HG02610 (cell line): ENCODE results near the gene SERPINC1.
"Not testable (repeated sequence)": the region's sequence is repeated elsewhere in the genome, so short reads cannot be mapped to it uniquely, and the experiment has no call there.

Source experiments
- ATAC-seq: cut with Tn5 transposase; IDR thresholded peaks from one replicate; pipeline ENCODE4 v1.9.1; 2021; ENCODE audit warnings: mild to moderate bottlenecking, moderate library complexity; ENCODE audit not compliant: unreplicated experiment

Gene SERPINC1

GRCh38 chr1:173863224-173864161 is 53.6 kb downstream of the SERPINC1 start:
- ATAC-seq = no peak

DNA sequence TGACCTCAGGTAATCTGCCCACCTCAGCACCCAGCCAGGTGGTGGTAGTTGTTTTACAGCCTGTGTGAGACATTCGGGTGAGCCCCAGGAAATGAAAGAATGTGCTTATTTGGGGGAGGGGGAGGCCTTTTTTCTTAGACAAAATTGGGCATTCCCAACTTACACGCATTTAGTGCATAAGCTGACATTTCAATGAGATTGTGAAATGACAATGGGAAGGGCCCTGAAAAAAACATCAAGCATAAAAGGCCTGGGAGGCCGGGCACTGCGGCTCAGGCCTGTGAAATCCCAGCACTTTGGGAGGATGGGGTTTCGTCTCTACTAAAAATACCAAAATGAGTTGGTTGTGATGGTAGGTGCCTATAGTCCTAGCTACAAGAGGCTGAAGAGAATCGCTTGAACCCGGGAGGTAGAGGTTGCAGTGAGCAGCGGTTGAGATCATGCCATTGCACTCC is 54.3 kb downstream of the SERPINC1 start:
- no peak for ATAC-seq

GRCh38 chr1:173862146-173862768 is 54.9 kb downstream of the SERPINC1 start:
- not testable (repeated sequence) for ATAC-seq

- ATAC-seq = no peak
Measured at GRCh38 chr1:173861731-173862145, 55.4 kb downstream of the SERPINC1 start.

- ATAC-seq = no peak
Measured at GRCh38 chr1:173860065-173860464, 57.1 kb downstream of the SERPINC1 start.

DNA sequence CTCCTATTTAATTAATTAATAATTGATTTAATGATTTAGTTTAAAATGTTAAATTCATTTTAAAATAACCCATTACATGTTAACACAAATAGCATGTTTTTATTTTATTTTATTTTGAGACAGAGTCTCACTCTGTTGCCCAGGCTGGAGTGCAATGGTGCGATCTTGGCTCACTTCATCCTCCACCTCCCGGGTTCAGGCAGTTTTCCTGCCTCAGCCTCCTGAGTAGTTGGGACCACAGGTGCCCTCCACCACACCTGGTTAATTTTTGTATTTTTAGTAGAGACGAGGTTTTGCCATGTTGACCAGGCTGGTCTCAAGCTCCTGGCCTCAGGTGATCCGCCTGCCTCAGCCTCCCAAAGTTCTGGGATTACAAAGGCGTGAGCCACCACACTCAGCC is 57.6 kb downstream of the SERPINC1 start:
- ATAC-seq = not testable (repeated sequence)

GRCh38 chr1:173857363-173857917 is 59.7 kb downstream of the SERPINC1 start:
- ATAC-seq = no peak

- ATAC-seq = no peak
Measured at GRCh38 chr1:173856903-173857302, 60.2 kb downstream of the SERPINC1 start.

GRCh38 chr1:173856014-173856413 is 61.1 kb downstream of the SERPINC1 start:
- no peak for ATAC-seq
